Stimulated activated memory B cell treated with anti-CD40 and anti-IgM and Interleukin-4, amounts not matched to agents 10 μg/mL and 1 μg/mL and 100 μg/mL, for 72 hours (primary cell): ENCODE measurements around the gene MID2.
"Not testable (repeated sequence)": the region's sequence is repeated elsewhere in the genome, so short reads cannot be mapped to it uniquely, and the experiment has no call there.

Experiments used
- ATAC-seq: fragments of 150-1000 bp; cut with Tn5 transposase; 2 replicates; pipeline ENCODE4 v1.10.0; 2021
- H3K27ac Mint-ChIP-seq: one replicate; pipeline ENCODE4 v1.8.0; 2022; ENCODE audit warnings: mild to moderate bottlenecking, mixed read lengths
- H3K27me3 Mint-ChIP-seq: one replicate; pipeline ENCODE4 v1.8.0; 2022; ENCODE audit warnings: mixed read lengths
- H3K36me3 Mint-ChIP-seq: one replicate; pipeline ENCODE4 v1.8.0; 2022; ENCODE audit warnings: mixed read lengths
- H3K4me1 Mint-ChIP-seq: one replicate; pipeline ENCODE4 v1.8.0; 2022; ENCODE audit warnings: mixed read lengths
- H3K4me3 Mint-ChIP-seq: one replicate; pipeline ENCODE4 v1.8.0; 2022; ENCODE audit warnings: mild to moderate bottlenecking, moderate library complexity, mixed read lengths
- H3K9me3 Mint-ChIP-seq: one replicate; pipeline ENCODE4 v1.8.0; 2022; ENCODE audit warnings: mixed read lengths

The MID2 gene

DNA sequence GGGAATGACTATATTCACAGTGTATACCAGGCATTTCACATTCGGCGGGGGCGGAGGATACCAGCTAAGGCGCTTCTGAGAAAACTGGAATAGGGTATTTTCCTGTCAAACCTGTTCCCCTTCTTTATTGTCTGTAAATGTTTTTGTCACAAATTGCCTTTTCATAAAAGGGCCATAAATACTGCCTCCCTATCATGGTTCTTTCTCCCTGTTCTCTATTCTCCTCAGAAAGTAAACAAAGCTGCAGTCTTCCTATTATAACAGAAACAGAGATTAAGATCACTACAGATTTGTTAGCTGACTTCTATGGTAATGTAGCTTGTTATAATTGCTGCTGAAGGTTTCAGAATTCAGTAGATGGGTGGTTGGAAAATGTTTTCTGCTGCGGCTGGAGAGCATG is 32.2 kb downstream of the MID2 start:
- no peak overlapping the region for H3K4me3 Mint-ChIP-seq
- no peaks in the 10 kb centered on the region for H3K27me3 Mint-ChIP-seq
- no peak for ATAC-seq
- H3K36me3 Mint-ChIP-seq: peaks cover 26% of the 10 kb centered on the region
- no peaks in the 10 kb centered on the region for H3K4me1 Mint-ChIP-seq
- no peaks in the 10 kb centered on the region for H3K9me3 Mint-ChIP-seq
- no peak overlapping the region for H3K27ac Mint-ChIP-seq

GRCh38 chrX:107861056-107861455 is 35.4 kb downstream of the MID2 start:
- Mint-ChIP-seq H3K4me3 (no peak overlapping the region), H3K9me3 (no peaks in the 10 kb centered on the region), H3K27ac (no peak overlapping the region), H3K4me1 (no peaks in the 10 kb centered on the region), H3K36me3 (peaks cover 24% of the 10 kb centered on the region), H3K27me3 (no peaks in the 10 kb centered on the region)
- no peak for ATAC-seq

DNA sequence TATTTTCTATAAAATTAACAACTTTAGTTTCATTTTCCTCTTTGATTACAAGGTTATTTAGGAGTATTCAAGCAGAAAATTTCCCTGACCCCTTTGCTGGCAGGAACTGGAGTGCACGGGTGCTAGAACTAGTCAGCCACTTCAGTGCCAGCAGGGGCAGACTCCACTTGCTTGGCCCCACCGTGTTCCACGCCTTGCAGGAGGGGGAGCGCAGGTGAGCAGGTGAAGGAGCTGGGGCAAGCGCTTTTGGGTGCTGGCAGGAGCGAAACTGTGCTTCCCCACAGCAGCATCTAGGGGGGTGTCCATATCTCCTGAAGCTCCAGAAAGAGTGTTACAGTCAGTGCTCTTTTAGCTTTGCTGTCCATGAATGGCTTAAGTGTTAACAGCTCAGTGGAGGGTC is 45.5 kb downstream of the MID2 start:
- Mint-ChIP-seq H3K9me3 (no peaks in the 10 kb centered on the region), H3K27me3 (no peaks in the 10 kb centered on the region), H3K4me1 (no peaks in the 10 kb centered on the region), H3K4me3 (no peak overlapping the region), H3K27ac (no peak overlapping the region), H3K36me3 (peaks cover 7% of the 10 kb centered on the region)
- no peak for ATAC-seq

DNA sequence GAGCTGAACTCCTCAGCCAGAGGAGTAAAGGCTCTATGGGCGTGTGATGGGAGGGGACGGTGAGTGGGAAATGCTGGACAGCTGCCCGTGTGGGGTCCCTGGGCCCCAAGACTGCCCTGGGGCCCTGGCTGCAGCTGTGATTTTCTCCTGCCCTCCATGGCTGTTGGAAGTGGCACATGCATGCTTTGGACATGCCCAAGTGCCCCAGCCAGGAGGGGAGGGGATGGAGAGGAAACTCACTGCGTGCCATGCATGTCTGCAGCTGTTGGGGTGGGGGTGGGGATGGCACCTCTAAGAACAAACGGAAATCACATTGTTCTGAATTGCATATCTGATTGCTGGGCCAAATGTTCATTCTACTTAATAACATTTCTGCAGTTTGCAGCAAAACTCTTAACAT is 52.4 kb downstream of the MID2 start:
- no peaks in the 10 kb centered on the region for H3K9me3 Mint-ChIP-seq
- no peak overlapping the region for H3K4me3 Mint-ChIP-seq
- no peaks in the 10 kb centered on the region for H3K4me1 Mint-ChIP-seq
- H3K27ac Mint-ChIP-seq: no peak overlapping the region
- peaks cover 8% of the 10 kb centered on the region for H3K36me3 Mint-ChIP-seq
- no peak for ATAC-seq
- H3K27me3 Mint-ChIP-seq: no peaks in the 10 kb centered on the region

DNA sequence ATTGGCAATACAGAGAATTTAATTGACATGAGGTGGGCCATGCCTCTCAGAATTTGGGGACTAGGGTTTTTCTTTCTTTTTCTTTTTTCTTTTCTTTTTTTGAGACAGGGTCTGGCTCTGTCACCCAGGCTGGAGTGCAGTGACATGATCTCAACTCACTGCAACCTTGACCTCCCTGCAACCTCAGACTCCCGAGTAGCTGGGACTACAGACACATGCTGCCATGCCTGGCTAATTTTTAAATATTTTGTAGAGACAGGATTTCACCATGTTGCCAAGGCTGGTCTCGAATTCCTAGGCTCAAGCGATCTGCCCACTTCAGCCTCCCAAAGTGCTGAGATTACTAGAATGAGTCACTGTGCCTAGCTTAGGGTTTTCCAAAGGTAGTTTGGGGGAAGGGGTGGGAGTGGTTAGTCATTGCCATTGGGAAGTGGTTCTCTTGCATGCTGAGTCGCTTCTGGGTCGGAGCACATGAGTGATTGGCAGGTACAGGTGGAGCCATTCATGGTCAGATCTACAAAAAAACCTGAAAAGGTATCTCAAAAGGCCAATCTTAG is 54.5 kb downstream of the MID2 start:
- Mint-ChIP-seq H3K4me3 (no peak overlapping the region), H3K36me3 (peaks cover 8% of the 10 kb centered on the region), H3K27ac (no peak overlapping the region), H3K4me1 (no peaks in the 10 kb centered on the region), H3K9me3 (no peaks in the 10 kb centered on the region), H3K27me3 (no peaks in the 10 kb centered on the region)
- ATAC-seq: no peak

GRCh38 chrX:107894038-107894437 is 68.4 kb downstream of the MID2 start:
- H3K27ac Mint-ChIP-seq: no peak overlapping the region
- H3K4me3 Mint-ChIP-seq: no peak overlapping the region
- H3K4me1 Mint-ChIP-seq: no peaks in the 10 kb centered on the region
- H3K36me3 Mint-ChIP-seq: peaks cover 16% of the 10 kb centered on the region
- no peaks in the 10 kb centered on the region for H3K27me3 Mint-ChIP-seq
- ATAC-seq: peak; percentile 50
- peaks cover 3% of the 10 kb centered on the region for H3K9me3 Mint-ChIP-seq

DNA sequence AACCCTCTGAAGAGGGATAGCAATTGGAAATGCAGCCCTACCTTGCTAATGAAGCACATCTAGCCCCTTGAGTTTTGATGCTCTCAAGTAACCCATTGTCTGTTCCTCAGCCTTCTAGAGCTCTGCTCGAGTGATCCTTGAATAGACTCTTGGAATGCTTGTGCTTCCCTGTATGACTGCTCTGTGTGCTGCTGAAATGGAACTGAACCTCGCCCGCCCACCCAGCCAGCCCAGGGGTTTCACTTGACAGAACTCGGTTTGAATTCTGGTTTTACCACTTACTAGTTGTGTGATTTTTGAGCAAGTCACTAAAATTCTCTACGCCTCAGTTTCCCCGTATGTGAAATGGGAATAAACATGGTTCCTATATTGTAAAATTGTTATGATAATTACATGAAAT is 77.1 kb downstream of the MID2 start:
- Mint-ChIP-seq H3K4me1 (no peaks in the 10 kb centered on the region), H3K9me3 (no peaks in the 10 kb centered on the region), H3K27ac (no peak overlapping the region), H3K27me3 (no peaks in the 10 kb centered on the region), H3K4me3 (no peak overlapping the region), H3K36me3 (peaks cover 30% of the 10 kb centered on the region)
- ATAC-seq: no peak

GRCh38 chrX:107905366-107905765 is 79.7 kb downstream of the MID2 start:
- no peaks in the 10 kb centered on the region for H3K9me3 Mint-ChIP-seq
- H3K27me3 Mint-ChIP-seq: no peaks in the 10 kb centered on the region
- no peak for ATAC-seq
- no peak overlapping the region for H3K4me3 Mint-ChIP-seq
- H3K27ac Mint-ChIP-seq: no peak overlapping the region
- H3K4me1 Mint-ChIP-seq: peaks cover 6% of the 10 kb centered on the region
- H3K36me3 Mint-ChIP-seq: peaks cover 47% of the 10 kb centered on the region

- Mint-ChIP-seq H3K4me1 (no peaks in the 10 kb centered on the region), H3K36me3 (peaks cover 25% of the 10 kb centered on the region), H3K9me3 (no peaks in the 10 kb centered on the region), H3K27ac (no peak overlapping the region), H3K4me3 (no peak overlapping the region), H3K27me3 (no peaks in the 10 kb centered on the region)
- ATAC-seq: no peak
These were observed 98.6 kb downstream of the MID2 start for GRCh38 chrX:107924136-107924746.

- Mint-ChIP-seq H3K27ac (no peak overlapping the region), H3K36me3 (no peaks in the 10 kb centered on the region), H3K4me3 (no peak overlapping the region), H3K4me1 (no peaks in the 10 kb centered on the region), H3K27me3 (peaks cover 11% of the 10 kb centered on the region), H3K9me3 (peaks cover 4% of the 10 kb centered on the region)
- ATAC-seq: no peak
These were observed 108.6 kb downstream of the MID2 start for GRCh38 chrX:107934262-107934661.

DNA sequence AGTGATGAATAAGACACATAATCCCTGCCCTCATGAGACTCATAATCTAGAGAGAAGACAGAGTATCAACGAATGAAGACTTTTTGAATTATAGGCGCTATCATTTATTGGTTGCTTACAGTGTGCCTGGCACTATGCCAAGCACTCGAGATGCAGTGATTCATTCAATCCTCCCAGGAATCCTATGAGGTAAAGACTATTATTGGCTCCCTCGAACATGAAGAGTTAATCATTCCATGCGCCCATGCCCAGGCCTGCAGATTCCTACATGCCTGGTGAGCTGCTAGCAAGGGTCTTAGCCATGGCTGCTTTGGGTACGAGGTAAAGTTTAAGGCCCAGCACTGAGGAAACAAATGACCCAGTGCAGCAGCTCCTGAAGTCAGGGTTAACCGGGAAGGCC is 109.5 kb downstream of the MID2 start:
- Mint-ChIP-seq H3K36me3 (no peaks in the 10 kb centered on the region), H3K9me3 (peaks cover 4% of the 10 kb centered on the region), H3K27me3 (peaks cover 11% of the 10 kb centered on the region), H3K4me1 (no peaks in the 10 kb centered on the region), H3K27ac (no peak overlapping the region), H3K4me3 (no peak overlapping the region)
- no peak for ATAC-seq

DNA sequence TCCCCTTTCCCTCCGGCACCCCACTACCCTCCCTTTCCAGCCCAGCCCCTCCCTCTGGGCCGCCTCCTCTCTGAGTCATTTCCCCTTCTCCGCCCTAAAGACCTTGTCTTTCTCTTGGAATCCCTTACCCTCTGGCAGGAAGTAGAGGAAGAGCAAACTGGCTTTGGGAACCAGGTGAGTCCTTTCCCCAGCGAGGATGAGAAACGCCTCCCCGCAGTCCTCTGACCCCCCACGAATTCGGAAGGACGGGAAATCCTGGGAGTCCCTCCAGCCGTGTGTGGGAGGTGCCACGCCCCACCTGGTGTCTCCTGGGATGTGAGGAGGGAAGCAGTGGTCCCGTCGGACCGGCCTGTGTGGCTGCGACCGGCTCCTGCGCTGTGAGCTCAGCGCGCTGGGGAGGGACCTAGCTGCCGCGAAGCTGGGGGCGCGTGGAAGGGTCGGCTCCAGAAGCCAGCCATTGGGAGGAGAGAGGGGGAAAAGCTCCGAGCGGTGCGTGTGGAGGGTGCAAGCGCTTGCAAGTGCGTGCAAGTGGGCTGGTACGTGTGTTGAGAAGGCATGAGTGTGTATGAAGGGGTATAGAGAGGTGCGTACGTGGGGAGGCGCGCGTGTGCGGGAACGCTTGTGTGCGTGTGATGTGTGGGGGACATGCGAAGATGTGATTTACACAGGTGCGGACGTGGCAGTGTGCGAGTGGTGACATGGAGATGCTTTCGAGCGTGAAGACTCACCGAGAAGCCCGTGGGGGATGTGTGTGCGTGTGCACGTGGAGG is 110.2 kb downstream of the MID2 start:
- no peaks in the 10 kb centered on the region for H3K4me1 Mint-ChIP-seq
- peaks cover 11% of the 10 kb centered on the region for H3K27me3 Mint-ChIP-seq
- H3K9me3 Mint-ChIP-seq: peaks cover 4% of the 10 kb centered on the region
- H3K4me3 Mint-ChIP-seq: no peak overlapping the region
- no peaks in the 10 kb centered on the region for H3K36me3 Mint-ChIP-seq
- H3K27ac Mint-ChIP-seq: no peak overlapping the region
- no peak for ATAC-seq

GRCh38 chrX:107936434-107936730 is 110.7 kb downstream of the MID2 start:
- no peaks in the 10 kb centered on the region for H3K4me1 Mint-ChIP-seq
- peaks cover 11% of the 10 kb centered on the region for H3K27me3 Mint-ChIP-seq
- H3K27ac Mint-ChIP-seq: no peak overlapping the region
- H3K9me3 Mint-ChIP-seq: peaks cover 4% of the 10 kb centered on the region
- H3K4me3 Mint-ChIP-seq: no peak overlapping the region
- no peaks in the 10 kb centered on the region for H3K36me3 Mint-ChIP-seq
- no peak for ATAC-seq

DNA sequence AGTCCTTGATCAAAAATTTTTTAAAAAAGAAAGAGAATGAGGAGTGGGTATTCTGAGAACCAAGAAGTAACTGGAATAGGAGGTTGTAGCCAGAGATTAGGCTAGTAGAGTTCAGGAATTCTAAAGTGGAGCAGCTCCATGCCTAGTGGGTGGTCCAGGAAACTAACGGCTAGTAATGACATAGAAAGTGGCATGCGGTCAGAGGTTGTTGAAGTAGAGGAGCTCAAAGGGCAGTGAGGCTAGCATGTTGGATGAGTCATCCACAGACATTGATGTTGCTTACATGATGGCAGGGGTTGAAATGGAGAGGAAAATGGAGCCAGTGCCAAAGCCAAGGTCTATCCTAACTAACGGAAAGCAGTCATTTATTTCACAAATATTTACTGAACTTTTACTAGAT is 114.4 kb downstream of the MID2 start:
- peaks cover 11% of the 10 kb centered on the region for H3K27me3 Mint-ChIP-seq
- ATAC-seq: no peak
- no peak overlapping the region for H3K4me3 Mint-ChIP-seq
- H3K4me1 Mint-ChIP-seq: no peaks in the 10 kb centered on the region
- H3K27ac Mint-ChIP-seq: no peak overlapping the region
- peaks cover 4% of the 10 kb centered on the region for H3K9me3 Mint-ChIP-seq
- H3K36me3 Mint-ChIP-seq: no peaks in the 10 kb centered on the region

GRCh38 chrX:107955337-107955736 is 129.7 kb downstream of the MID2 start:
- H3K27ac Mint-ChIP-seq: not testable (repeated sequence)

GRCh38 chrX:107968623-107969022 is 143.0 kb downstream of the MID2 start:
- Mint-ChIP-seq H3K27ac (no peak overlapping the region), H3K36me3 (no peaks in the 10 kb centered on the region), H3K9me3 (no peaks in the 10 kb centered on the region), H3K4me3 (no peak overlapping the region), H3K27me3 (peaks cover 9% of the 10 kb centered on the region), H3K4me1 (no peaks in the 10 kb centered on the region)
- no peak for ATAC-seq

More at GRCh38 chrX:107955337-107955736, 129.7 kb downstream of the MID2 start:
- H3K27me3 Mint-ChIP-seq, H3K36me3 Mint-ChIP-seq, ATAC-seq, H3K9me3 Mint-ChIP-seq, H3K4me1 Mint-ChIP-seq, H3K4me3 Mint-ChIP-seq: not testable (repeated sequence)
